Stomach smooth muscle (tissue), 2 donors: ENCODE data around the gene MARCHF4.

Source experiments
- H3K27ac ChIP-seq: one replicate; pipeline ENCODE4 v1.7.0; 2013; ENCODE audit warnings: mild to moderate bottlenecking, low read length, inconsistent platforms
- H3K27me3 ChIP-seq, 2 donors: one replicate each; pipeline ENCODE4 v1.7.0; 2013; ENCODE audit warnings: low read length in 2 of 2; ENCODE audit not compliant: insufficient read depth in 2 of 2, control insufficient read depth in 1 of 2
- H3K36me3 ChIP-seq, 2 donors: one replicate each; pipeline ENCODE4 v1.7.0; 2013; ENCODE audit warnings: low read length in 2 of 2; ENCODE audit not compliant: control insufficient read depth in 2 of 2, insufficient read depth in 2 of 2
- H3K4me1 ChIP-seq: one replicate; pipeline ENCODE4 v1.7.0; 2013; ENCODE audit warnings: low read length; ENCODE audit not compliant: control insufficient read depth, insufficient read depth
- H3K4me3 ChIP-seq, 2 donors: one replicate each; pipeline ENCODE4 v1.7.0; 2013; ENCODE audit warnings: low read length in 2 of 2
- H3K9ac ChIP-seq, 2 donors: one replicate each; pipeline ENCODE4 v1.7.0; 2013; ENCODE audit warnings: low read length in 2 of 2, mild to moderate bottlenecking in 1 of 2
- H3K9me3 ChIP-seq, 2 donors: one replicate each; pipeline ENCODE4 v1.7.0; 2013; ENCODE audit warnings: low read length in 2 of 2; ENCODE audit not compliant: control insufficient read depth in 2 of 2
- donor health status: healthy.
- donor health status: Pancreatic carcinoma.

MARCHF4 gene

GRCh38 chr2:216371721-216372702 is at the start of gene MARCHF4:
Gene MARCHF4 (minus strand): TSS chr2:216372483. CDS start chr2:216370260, 2,223 bp downstream.
- Histone ChIP-seq H3K4me3 (peak within 1 kb of the TSS; percentile 45 to 54), H3K4me1 (peaks cover 10% of the 10 kb centered on the region), H3K27ac (no peak within 1 kb of the TSS), H3K36me3 (no peaks in the 10 kb centered on the region), H3K9ac (no peak within 1 kb of the TSS), H3K27me3 (peaks cover 33 to 34% of the 10 kb centered on the region in 2 donors), H3K9me3 (no peaks in the 10 kb centered on the region)

- no peak overlapping the region for H3K9ac ChIP-seq
- H3K36me3 ChIP-seq, result peaks cover 58 to 64% of the 10 kb centered on the region in 2 donors
These were observed 48.3 kb upstream of the MARCHF4 start for GRCh38 chr2:216420367-216421101.

GRCh38 chr2:216418981-216419380 is 46.7 kb upstream of the MARCHF4 start:
- H3K36me3 ChIP-seq, result peaks cover 43 to 56% of the 10 kb centered on the region in 2 donors
- no peaks in the 10 kb centered on the region for H3K9me3 ChIP-seq
- no peaks in the 10 kb centered on the region for H3K27me3 ChIP-seq
- H3K4me3 ChIP-seq, result no peak overlapping the region
- no peaks in the 10 kb centered on the region for H3K4me1 ChIP-seq
- no peak overlapping the region for H3K27ac ChIP-seq
- no peak overlapping the region for H3K9ac ChIP-seq

More at GRCh38 chr2:216420367-216421101, 48.3 kb upstream of the MARCHF4 start:
- Histone ChIP-seq H3K27me3 (no peaks in the 10 kb centered on the region), H3K4me3 (no peak overlapping the region), H3K4me1 (no peaks in the 10 kb centered on the region), H3K9me3 (no peaks in the 10 kb centered on the region), H3K27ac (no peak overlapping the region)

GRCh38 chr2:216416571-216417307 is 44.5 kb upstream of the MARCHF4 start:
- Histone ChIP-seq H3K9me3 (no peaks in the 10 kb centered on the region), H3K36me3 (peaks cover 21 to 37% of the 10 kb centered on the region in 2 donors), H3K27ac (no peak overlapping the region), H3K27me3 (no peaks in the 10 kb centered on the region), H3K9ac (no peak overlapping the region), H3K4me3 (no peak overlapping the region), H3K4me1 (no peaks in the 10 kb centered on the region)

- Histone ChIP-seq H3K27me3 (no peaks in the 10 kb centered on the region), H3K27ac (no peak overlapping the region), H3K4me3 (no peak overlapping the region), H3K9me3 (no peaks in the 10 kb centered on the region), H3K4me1 (no peaks in the 10 kb centered on the region), H3K36me3 (peaks cover 18 to 27% of the 10 kb centered on the region in 2 donors), H3K9ac (no peak overlapping the region)
These were observed 43.3 kb upstream of the MARCHF4 start for GRCh38 chr2:216415541-216415940.

GRCh38 chr2:216414772-216415319 is 42.6 kb upstream of the MARCHF4 start:
- H3K27me3 ChIP-seq, result no peaks in the 10 kb centered on the region
- no peaks in the 10 kb centered on the region for H3K9me3 ChIP-seq
- peaks cover 14 to 21% of the 10 kb centered on the region in 2 donors for H3K36me3 ChIP-seq
- H3K9ac ChIP-seq, result no peak overlapping the region
- H3K4me1 ChIP-seq, result no peaks in the 10 kb centered on the region
- no peak overlapping the region for H3K27ac ChIP-seq
- no peak overlapping the region for H3K4me3 ChIP-seq

- Histone ChIP-seq H3K9me3 (no peaks in the 10 kb centered on the region), H3K4me3 (no peak overlapping the region), H3K27ac (no peak overlapping the region), H3K27me3 (no peaks in the 10 kb centered on the region), H3K36me3 (peaks cover 14 to 21% of the 10 kb centered on the region in 2 donors), H3K4me1 (no peaks in the 10 kb centered on the region), H3K9ac (no peak overlapping the region)
These were observed 41.6 kb upstream of the MARCHF4 start for GRCh38 chr2:216413882-216414281.

GRCh38 chr2:216412022-216412999 is 40.0 kb upstream of the MARCHF4 start, which contains the start of gene SMARCAL1:
Gene SMARCAL1 (plus strand): TSS chr2:216412484. CDS start chr2:216414705, 2,221 bp downstream.
- peak within 1 kb of the TSS; percentile 89 for H3K27ac ChIP-seq
- H3K36me3 ChIP-seq, result peaks cover 11 to 18% of the 10 kb centered on the region in 2 donors
- H3K4me1 ChIP-seq, result no peaks in the 10 kb centered on the region
- peaks cover 0 to 2% of the 10 kb centered on the region in 2 donors for H3K27me3 ChIP-seq
- H3K4me3 ChIP-seq, result peak within 1 kb of the TSS; percentile 86 to 98
- H3K9me3 ChIP-seq, result no peaks in the 10 kb centered on the region
- peak within 1 kb of the TSS; percentile 66 to 95 for H3K9ac ChIP-seq

- no peak overlapping the region for H3K9ac ChIP-seq
- H3K36me3 ChIP-seq, result peaks cover 0 to 4% of the 10 kb centered on the region in 2 donors
- no peak overlapping the region for H3K4me3 ChIP-seq
- H3K27me3 ChIP-seq, result peaks cover 0 to 5% of the 10 kb centered on the region in 2 donors
- no peaks in the 10 kb centered on the region for H3K9me3 ChIP-seq
- H3K27ac ChIP-seq, result no peak overlapping the region
- H3K4me1 ChIP-seq, result no peaks in the 10 kb centered on the region
These were observed 38.3 kb upstream of the MARCHF4 start for GRCh38 chr2:216410550-216410949.
